M059J (cell line): Measurements from ENCODE around the gene LYAR. TPM values are rescaled to one million over a fixed set of nuclear protein-coding genes. Genes with fewer than 3 reads are reported as not detected.

Experiments used
- total RNA-seq: library from RNA; depleted of rRNA; stranded (reverse); fragments of >200 nt; shearing (Covaris generic); gene quantifications from 2 replicates; pipeline ENCODE4 v1.2.3, GENCODE V29; 2014; rRNA removed

Gene LYAR
- total RNA-seq, 1 experiment from 2014 or later: 26.1 TPM

Other genes with a start within 250 kb of the LYAR start
- not detected in 2 replicates for gene OTOP1, start 63.2 kb downstream of the LYAR start, total RNA-seq
- gene TMEM128, start 41.9 kb downstream of the LYAR start, total RNA-seq: 21.0 and 28.0 TPM in 2 replicates
- gene ZBTB49, start 97 bp upstream of the LYAR start, total RNA-seq: 4.2 and 6.2 TPM in 2 replicates
- 0.20 TPM in 1 of 2 replicates, not detected in the other for gene NSG1, start 96.9 kb upstream of the LYAR start, total RNA-seq